Endothelial cell of umbilical vein (primary cell): ENCODE data around the gene CLEC16A.

Experiments used
- CTCF ChIP-seq, 2 donors: IDR thresholded peaks; 1 replicate in 1 of 2; 2 replicates in 1 of 2; pipeline ENCODE4 v1.5.1; 2011; ENCODE audit warnings: low read length in 2 of 2, mild to moderate bottlenecking in 2 of 2, moderate library complexity in 2 of 2, control low read depth in 1 of 2, inconsistent platforms in 1 of 2, low read depth in 1 of 2; ENCODE audit not compliant: insufficient read depth in 1 of 2; ENCODE audit errors: extremely low read depth in 1 of 2
- EZH2 ChIP-seq: IDR thresholded peaks from 2 replicates; pipeline ENCODE4 v1.6.1; 2012; ENCODE audit warnings: borderline replicate concordance, low read depth, mild to moderate bottlenecking, moderate library complexity, low read length, inconsistent platforms; ENCODE audit not compliant: severe bottlenecking
- POLR2A ChIP-seq: IDR thresholded peaks from 2 replicates; pipeline ENCODE4 v1.6.1; 2012; ENCODE audit warnings: low read depth, mild to moderate bottlenecking, control low read depth, low read length
- POLR2AphosphoS5 ChIP-seq: IDR thresholded peaks from 2 replicates; pipeline ENCODE4 v1.6.1; 2012; ENCODE audit warnings: low read depth, mild to moderate bottlenecking, control low read depth, low read length, moderate library complexity; ENCODE audit not compliant: insufficient read depth
- TF ChIP-seq, protein P1 (sequence below): IDR thresholded peaks from 2 replicates; pipeline ENCODE4 v1.6.1; 2011; ENCODE audit not compliant: insufficient read depth, insufficient read length

- no peak for TF ChIP-seq CTCF (IDR thresholded peaks at IDR 0.05; ENCODE audit: extremely low read depth in 1 of 2, insufficient read depth in 1 of 2, low read depth in 1 of 2, low read length in 2 of 2)
- no peak for TF ChIP-seq POLR2A
- TF ChIP-seq POLR2AphosphoS5 = no peak
- TF ChIP-seq, protein P1, sequence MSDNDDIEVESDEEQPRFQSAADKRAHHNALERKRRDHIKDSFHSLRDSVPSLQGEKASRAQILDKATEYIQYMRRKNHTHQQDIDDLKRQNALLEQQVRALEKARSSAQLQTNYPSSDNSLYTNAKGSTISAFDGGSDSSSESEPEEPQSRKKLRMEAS = no peak
- no peak for TF ChIP-seq EZH2
These were observed 182.2 kb downstream of the CLEC16A start for GRCh38 chr16:11126399-11127054.
